ENCODE results near the gene WDR35.

WDR35 gene

DNA sequence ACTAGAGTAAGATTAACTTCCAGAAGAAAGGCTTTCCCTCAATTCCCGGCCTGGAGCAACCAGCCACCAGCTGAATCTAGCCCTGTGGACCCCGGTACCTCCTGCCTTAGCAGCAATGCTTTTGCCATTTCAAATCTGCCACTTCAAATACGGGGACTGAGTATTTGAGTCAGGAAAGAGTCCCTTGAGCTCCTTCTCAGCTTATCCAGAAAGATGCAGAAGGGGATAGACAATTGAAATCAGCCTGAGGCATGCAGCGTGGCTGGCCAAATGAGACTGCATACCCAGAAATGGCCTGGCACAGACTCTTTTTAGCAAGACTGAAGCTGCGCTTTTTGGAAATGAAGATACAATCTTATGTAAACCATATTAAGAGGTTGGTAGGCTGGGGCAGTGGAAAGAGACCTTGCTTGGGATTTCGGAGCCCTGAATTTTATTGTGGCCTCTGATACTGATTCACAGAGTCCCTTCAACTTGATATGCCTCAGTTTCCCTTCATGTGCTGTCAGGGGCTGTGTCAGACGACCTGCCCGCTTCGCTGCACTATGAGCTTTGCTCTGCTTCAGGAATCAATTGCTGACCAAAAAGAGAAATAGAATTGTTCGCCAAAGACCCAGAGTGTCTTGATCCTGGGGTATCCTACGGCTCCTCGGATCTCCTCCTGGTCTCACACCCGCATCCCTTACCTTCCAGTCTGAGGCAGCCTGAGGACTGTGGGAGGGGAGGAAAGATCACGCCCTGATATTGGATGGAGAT is 21.5 kb upstream of the WDR35 start:
- DNase-seq (ENCODE audit: low read depth in 2 of 2) = no peak

GRCh38 chr2:20008703-20009102 is 18.8 kb upstream of the WDR35 start:
- DNase-seq (ENCODE audit: low read depth in 2 of 2) = no peak

DNA sequence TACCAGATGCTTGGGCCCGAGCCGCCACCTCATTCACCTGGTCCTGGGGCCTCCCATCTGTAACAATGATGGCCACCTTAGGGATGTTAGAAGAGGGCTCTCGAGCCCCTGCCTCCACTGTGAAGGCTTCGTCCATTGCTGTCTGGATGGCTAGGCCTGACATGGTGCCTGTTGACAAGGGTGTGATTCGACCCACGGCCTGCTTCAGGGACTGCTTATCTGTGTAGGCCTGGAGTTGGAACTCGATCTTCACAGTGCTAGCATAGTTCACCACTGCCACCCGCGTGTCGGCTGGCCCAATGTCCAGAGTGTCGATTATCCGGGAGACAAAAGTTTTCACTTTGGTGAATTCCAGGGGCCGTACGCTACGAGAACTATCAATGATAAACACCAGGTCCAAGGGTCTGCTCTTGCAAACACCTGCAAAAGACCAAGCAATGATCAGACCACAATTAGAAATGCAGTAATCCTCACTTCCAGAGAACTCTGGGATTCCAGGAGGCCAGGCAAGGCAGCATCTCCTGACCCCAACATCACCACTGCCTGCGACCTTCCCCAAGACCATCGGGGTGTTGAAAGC is 16.1 kb upstream of the WDR35 start:
- DNase-seq (ENCODE audit: low read depth in 2 of 2) = no peak

- no peak for DNase-seq (ENCODE audit: low read depth in 2 of 2)
Measured at GRCh38 chr2:20005067-20005627, 15.2 kb upstream of the WDR35 start.

GRCh38 chr2:20001361-20001863 is 11.5 kb upstream of the WDR35 start:
- DNase-seq (ENCODE audit: low read depth in 2 of 2) = no peak

GRCh38 chr2:19993731-19994130 is 3.8 kb upstream of the WDR35 start:
- no peak for DNase-seq (ENCODE audit: low read depth in 2 of 2)

GRCh38 chr2:19991895-19992294 is 2.0 kb upstream of the WDR35 start:
- DNase-seq (ENCODE audit: low read depth in 2 of 2) = no peak

- DNase-seq (ENCODE audit: low read depth in 2 of 2) = no peak
Measured at GRCh38 chr2:19990416-19990728, 467 bp upstream of the WDR35 start.

GRCh38 chr2:19989342-19989666 is 601 bp downstream of the WDR35 start:
- DNase-seq (ENCODE audit: low read depth in 2 of 2) = no peak

DNA sequence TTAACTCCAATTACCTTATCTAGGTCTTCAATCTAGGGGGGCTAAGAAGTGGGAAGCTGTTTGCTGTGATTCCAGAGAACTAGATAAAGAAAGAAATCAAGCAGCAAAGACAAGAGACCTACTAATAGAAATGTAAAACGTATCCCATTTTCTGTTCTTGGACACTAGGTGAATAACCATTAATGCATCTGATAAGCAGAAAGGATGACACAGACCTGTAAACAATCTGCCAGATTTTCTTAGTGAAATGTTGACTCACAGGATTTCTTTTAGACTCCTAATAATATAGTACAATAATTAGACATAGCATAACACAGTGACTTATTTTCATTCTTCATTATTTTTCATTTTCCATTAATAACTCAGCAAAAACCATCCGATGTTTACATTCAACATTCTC is 1.3 kb downstream of the WDR35 start:
- DNase-seq (ENCODE audit: low read depth in 2 of 2) = no peak

DNA sequence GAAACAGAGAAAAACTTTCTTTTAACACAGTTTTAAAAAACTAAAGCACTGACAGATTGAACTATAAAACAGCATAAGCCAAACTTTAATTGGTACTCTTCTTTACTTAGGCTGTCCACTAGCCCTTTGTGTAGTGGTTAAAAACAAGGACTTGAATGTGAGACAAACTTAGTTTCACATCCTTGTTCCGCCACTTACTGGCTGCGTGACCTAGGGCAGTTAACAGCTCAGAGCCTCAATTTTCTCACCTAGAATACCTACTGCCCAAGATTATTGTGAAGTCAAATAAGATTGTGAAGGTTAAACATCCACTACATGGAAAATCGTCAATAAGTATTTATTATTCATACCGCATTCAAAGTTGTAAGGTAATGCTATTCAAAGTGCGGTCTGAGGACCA is 2.0 kb downstream of the WDR35 start:
- DNase-seq (ENCODE audit: low read depth in 2 of 2) = no peak

DNA sequence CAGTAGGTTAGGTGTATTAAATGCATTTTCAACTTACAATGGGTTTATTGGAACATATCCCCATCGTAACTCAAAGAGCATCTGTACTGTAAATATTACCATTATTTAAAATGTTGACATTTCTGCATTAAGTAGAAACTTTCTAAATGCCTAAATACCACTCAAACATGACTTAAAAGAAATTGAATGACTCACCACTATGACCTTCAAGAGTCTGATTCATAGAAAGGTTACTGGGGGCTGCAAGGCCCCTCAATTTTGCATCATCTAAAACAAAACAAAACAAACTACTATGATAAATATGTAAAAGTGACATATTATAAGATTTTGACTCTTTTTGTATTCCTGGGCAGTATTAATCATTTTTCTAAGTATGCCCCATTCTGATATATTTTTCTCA is 7.6 kb downstream of the WDR35 start:
- no peak for DNase-seq (ENCODE audit: low read depth in 2 of 2)

DNA sequence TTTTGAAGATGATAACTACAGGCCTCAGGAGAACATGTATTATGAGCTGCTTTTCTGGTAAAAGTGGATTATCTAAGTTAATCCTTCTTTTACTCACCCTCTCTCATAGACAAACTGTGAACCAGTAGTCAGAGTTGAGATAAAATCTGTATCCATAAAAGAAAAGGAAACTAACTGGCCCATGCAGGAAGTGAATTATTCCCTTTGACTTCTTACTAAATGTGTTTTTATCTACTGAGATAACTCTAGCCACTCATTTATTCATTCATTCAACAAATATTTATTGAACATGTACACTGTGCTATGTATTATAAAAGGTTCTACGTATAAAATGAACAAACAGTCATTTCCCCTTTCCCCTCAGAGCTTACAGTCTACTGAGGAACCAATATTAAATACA is 10.0 kb downstream of the WDR35 start:
- no peak for DNase-seq (ENCODE audit: low read depth in 2 of 2)

DNA sequence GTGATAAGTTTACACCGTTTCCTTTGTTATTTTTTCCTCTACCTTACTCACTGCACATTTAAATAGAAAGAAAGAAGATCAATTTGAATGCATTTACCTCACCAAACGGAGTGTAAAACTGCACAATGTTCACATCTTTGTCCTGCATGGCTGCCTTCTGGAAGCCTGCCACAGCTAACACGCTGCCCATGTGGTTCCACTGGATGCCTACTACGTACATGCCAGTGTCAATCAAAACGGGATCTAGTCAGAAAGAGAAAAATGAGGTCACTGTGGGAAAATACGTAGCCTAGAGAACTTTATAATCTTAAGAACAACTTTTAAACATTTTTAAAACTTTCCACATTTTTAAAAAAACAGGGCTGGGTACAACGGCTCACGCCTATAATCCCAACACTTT is 16.4 kb downstream of the WDR35 start:
- DNase-seq (ENCODE audit: low read depth in 2 of 2) = no peak

- DNase-seq (ENCODE audit: low read depth in 2 of 2) = no peak
Measured at GRCh38 chr2:19971691-19972090, 18.2 kb downstream of the WDR35 start.

DNA sequence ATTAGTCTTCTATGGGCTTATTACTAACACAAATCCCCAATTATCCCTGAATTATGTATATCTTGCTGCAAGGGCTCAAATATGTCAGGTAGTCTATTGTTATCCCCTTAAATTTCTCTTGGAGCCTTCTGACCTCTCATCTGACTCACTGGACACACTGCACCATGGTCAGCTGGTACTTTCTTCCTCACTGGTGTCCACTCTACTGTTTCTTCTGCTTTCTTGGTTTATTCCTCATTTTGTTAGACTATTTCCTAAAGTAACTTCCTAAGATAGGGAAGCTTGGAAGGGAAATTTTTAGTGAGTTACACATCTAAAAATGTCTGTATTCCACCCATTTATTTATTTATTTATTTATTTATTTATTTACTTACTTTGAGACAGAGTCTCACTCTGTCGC is 26.5 kb downstream of the WDR35 start:
- DNase-seq (ENCODE audit: low read depth in 2 of 2) = no peak

GRCh38 chr2:19955544-19956422 is 34.1 kb downstream of the WDR35 start:
- DNase-seq (ENCODE audit: low read depth in 2 of 2) = peak in 1 of 2 donors; percentile 9

GRCh38 chr2:19949071-19949470 is 40.8 kb downstream of the WDR35 start:
- DNase-seq (ENCODE audit: low read depth in 2 of 2) = no peak

DNA sequence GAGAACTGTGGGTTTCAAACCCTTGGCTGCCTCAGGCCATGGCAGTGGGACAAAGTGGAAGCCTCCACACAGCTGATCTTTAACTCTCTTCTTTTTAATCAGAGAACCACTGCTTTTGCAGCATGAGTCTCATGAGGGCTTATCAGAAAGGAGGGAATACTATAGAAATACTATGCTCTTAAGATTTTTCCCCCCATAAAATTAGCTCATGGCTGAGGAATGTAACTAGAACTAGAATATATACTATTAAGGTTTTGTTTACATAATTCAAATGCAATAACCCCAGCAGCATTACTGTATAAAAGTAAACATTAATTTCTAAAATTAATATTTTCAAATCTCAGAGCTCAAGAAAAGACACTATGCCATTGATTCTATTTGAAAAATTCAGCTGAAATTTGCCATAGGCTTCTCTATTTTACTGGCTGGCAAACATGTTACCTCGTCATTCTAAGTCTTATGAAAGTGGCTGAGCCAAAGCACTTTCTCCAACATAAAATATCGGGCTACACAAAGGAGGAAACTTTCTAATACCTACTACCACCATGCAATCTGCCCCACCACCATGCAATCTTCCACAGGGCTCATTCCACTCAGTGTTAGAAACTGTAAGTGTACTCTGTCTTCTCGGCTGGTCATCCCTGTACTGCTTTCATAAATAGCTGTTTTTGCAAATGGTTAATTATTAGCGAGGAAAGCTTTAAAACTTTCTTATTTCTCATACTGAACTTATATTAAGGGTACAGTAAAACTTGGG is 42.5 kb downstream of the WDR35 start:
- DNase-seq (ENCODE audit: low read depth in 2 of 2) = no peak

DNA sequence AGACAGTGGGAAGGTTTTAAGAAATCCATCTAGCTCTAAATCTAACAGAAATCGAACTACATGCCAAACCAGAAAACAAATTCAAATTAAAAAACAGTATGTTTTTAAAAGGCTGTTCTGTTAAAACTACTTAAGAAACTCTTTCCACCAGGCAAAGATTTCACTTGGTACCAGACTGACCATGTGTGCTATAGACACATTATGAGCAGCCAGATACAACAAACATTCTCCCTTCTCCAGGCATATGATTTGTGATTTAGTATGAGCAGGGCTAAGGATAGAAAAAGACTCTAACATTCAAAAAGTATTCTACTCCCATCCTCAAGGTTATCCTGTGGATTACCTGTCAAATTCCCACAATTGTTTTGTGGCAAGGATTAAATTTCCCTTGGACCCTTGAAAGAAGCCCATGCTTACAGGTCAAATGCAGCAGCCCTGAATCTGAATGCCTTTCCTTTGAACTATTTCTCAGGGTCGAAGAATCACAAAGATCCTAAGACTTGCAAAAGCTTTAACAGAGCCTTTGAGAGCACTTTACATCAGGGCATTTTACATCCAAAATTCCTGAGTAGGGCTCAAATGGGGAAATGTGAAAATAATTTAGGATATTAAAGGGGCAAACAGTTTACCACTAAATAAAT is 45.6 kb downstream of the WDR35 start:
- DNase-seq (ENCODE audit: low read depth in 2 of 2) = no peak

- no peak for DNase-seq (ENCODE audit: low read depth in 2 of 2)
Measured at GRCh38 chr2:19943189-19943588, 46.7 kb downstream of the WDR35 start.
